ENCODE data around the gene RAD51B.

DNA sequence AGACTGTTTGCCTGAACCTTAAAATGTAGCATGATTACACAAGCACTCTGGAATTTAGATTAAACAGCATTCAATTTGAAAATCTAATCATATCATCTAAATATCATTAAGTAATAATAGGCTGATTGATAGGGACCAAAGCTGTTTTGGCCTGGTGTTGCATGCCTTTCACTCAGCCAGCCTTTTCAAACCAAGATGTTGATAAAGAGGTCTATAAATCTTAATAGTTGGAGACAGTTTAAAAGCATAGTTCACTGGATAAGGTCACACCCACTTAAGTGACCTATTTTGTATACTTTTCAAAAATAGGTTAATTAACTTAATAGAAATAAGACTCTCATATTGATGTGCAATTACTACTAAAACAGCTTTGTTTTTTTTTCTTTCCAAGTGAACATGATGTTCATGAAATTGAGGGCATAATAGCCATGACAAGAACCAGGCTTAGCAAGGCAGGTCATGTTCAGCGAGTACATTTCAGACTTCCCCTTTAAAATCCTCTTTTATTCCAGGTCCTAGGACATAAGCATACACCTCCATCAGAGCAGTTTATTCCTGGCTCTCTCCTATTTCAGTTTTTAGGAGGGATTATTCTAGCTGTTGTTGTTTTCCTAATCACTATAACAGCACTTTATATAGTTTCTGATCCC lies 349.0 kb downstream of the RAD51B start:
- no peak for TF ChIP-seq FOXP2 (optimal IDR thresholded peaks at IDR 0.05; ENCODE audit: control extremely low read depth, extremely low read length, insufficient read depth)
- no peak for TF ChIP-seq POLR2AphosphoS5 (IDR thresholded peaks at IDR 0.05; ENCODE audit: borderline replicate concordance, low read depth, low read length)
